GM20000 (cell line): Measurements from ENCODE around the gene DCBLD1.

Experiments used
- DNase-seq: peaks from one replicate; pipeline ENCODE4 v3.0.0; 2012; ENCODE audit warnings: low spot score
- TF ChIP-seq, protein P1 (sequence below): IDR thresholded peaks from 2 replicates; pipeline ENCODE4 v1.5.1; 2012; ENCODE audit warnings: mild to moderate bottlenecking, control low read depth; ENCODE audit errors: extremely low read depth, missing control alignments

The DCBLD1 gene

DNA sequence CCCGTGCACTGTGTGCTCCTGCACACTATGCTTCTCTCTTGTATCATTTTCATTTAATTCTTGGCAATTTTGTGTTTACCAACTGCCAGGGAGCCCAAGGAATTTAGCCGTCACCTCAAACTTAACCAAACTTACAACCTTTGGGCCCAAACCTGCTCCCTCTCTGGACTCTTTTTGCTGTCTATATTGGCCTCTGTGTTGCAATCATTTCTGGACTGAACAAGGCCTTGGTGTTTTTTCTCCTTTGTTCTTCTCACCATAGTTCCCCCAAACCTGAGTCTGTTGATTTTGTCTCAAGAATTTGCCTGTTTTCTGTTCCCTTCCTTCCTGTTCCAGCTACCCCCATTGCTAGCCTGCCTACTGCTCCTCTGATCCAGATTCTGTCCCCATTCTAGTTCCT lies 19.2 kb downstream of the DCBLD1 start:
- TF ChIP-seq, protein P1, sequence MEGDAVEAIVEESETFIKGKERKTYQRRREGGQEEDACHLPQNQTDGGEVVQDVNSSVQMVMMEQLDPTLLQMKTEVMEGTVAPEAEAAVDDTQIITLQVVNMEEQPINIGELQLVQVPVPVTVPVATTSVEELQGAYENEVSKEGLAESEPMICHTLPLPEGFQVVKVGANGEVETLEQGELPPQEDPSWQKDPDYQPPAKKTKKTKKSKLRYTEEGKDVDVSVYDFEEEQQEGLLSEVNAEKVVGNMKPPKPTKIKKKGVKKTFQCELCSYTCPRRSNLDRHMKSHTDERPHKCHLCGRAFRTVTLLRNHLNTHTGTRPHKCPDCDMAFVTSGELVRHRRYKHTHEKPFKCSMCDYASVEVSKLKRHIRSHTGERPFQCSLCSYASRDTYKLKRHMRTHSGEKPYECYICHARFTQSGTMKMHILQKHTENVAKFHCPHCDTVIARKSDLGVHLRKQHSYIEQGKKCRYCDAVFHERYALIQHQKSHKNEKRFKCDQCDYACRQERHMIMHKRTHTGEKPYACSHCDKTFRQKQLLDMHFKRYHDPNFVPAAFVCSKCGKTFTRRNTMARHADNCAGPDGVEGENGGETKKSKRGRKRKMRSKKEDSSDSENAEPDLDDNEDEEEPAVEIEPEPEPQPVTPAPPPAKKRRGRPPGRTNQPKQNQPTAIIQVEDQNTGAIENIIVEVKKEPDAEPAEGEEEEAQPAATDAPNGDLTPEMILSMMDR, result no peak
- DNase-seq, result no peak

GRCh38 chr6:117502580-117502979 lies 20.1 kb downstream of the DCBLD1 start:
- TF ChIP-seq, protein P1, result no peak
- DNase-seq, result no peak

- TF ChIP-seq, protein P1, result no peak
- no peak for DNase-seq
These were observed 20.7 kb downstream of the DCBLD1 start for GRCh38 chr6:117503211-117503610.

DNA sequence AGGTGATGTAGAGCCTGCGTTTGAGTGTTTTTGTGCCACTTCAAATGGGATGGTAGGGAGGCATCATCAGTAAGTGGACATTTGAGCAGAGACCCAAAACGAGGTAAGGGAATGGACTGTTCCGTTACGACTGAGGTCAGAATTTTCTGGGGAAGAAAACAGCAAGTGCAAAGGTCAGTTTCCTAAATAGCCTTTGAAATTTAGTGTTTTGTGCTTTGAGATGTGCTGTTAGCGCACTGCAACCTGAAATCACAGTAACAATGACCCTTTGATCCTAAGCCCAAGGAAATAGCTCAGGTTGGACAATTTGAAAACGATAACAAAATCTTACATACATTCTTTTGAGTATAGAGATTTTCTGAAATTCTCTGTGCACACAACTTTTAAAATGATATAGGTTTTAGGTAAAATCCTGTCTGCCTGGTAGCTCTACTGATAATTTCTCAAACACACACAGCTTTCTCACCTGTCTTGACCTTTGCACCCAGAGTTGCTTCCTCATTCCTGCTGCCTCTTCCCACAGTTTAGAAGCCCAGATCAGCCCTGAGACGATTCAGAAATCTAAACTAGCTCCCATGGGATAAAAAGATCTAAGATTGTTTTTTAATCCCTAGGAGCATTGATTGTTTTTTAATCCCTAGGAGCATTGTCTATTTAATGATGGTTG lies 22.1 kb downstream of the DCBLD1 start:
- DNase-seq, result no peak
- TF ChIP-seq, protein P1, result no peak

DNA sequence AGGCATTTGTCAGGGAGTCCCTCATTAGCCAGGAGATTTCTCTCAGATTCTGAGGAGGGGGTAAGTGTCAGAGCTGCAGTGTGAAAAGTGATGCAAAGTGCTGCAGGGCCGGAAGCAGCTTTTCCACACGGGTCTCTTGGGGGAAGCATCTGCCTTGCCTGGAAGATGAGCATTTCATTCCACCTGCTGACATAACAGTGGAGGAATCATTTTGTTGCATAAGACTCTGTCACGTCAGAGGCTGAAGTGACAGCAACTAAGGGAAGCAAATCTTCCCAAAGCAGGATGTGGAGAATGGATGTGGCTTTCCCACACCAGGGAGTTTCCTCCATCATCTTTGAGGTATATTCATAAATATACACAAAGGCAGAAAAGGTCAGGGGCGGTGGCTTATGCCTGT lies 22.8 kb downstream of the DCBLD1 start:
- TF ChIP-seq, protein P1, result no peak
- no peak for DNase-seq

- no peak for DNase-seq
- TF ChIP-seq, protein P1, result no peak
These were observed 23.8 kb downstream of the DCBLD1 start for GRCh38 chr6:117506180-117506835.

- no peak for DNase-seq
- TF ChIP-seq, protein P1, result no peak
These were observed 24.4 kb downstream of the DCBLD1 start for GRCh38 chr6:117506907-117507306.
